GM18505 (cell line): ENCODE measurements around the gene HERC2.
A peak's percentile ranks its signal among the peaks of the same experiment; 100 is the strongest.
"Not testable (repeated sequence)": the region's sequence is repeated elsewhere in the genome, so short reads cannot be mapped to it uniquely, and the experiment has no call there.

ENCODE experiments used
- ATAC-seq: cut with Tn5 transposase; IDR thresholded peaks from one replicate; pipeline ENCODE4 v1.9.1; 2021; ENCODE audit not compliant: unreplicated experiment
- POLR2A ChIP-seq: IDR thresholded peaks from 4 replicates; pipeline ENCODE4 v1.6.1; 2011; ENCODE audit warnings: borderline replicate concordance; ENCODE audit not compliant: insufficient read depth, insufficient read length; ENCODE audit errors: extremely low read depth

HERC2 gene

GRCh38 chr15:28133281-28133680, 188.7 kb downstream of the HERC2 start:
- no peak for ATAC-seq

GRCh38 chr15:28132524-28133275, 189.3 kb downstream of the HERC2 start:
- ATAC-seq: no peak
- no peak for TF ChIP-seq POLR2A

More at GRCh38 chr15:28133281-28133680, 188.7 kb downstream of the HERC2 start:
- TF ChIP-seq POLR2A: no peak

GRCh38 chr15:28131946-28132345, 190.0 kb downstream of the HERC2 start:
- no peak for ATAC-seq
- no peak for TF ChIP-seq POLR2A

- no peak for ATAC-seq
- no peak for TF ChIP-seq POLR2A
These were observed 190.6 kb downstream of the HERC2 start for GRCh38 chr15:28131400-28131799.

GRCh38 chr15:28130651-28131050, 191.3 kb downstream of the HERC2 start:
- no peak for ATAC-seq
- TF ChIP-seq POLR2A: no peak

GRCh38 chr15:28129231-28129848, 192.6 kb downstream of the HERC2 start:
- no peak for TF ChIP-seq POLR2A
- no peak for ATAC-seq

GRCh38 chr15:28128031-28128430, 193.9 kb downstream of the HERC2 start:
- no peak for TF ChIP-seq POLR2A
- no peak for ATAC-seq

- ATAC-seq: no peak
- no peak for TF ChIP-seq POLR2A
These were observed 194.9 kb downstream of the HERC2 start for GRCh38 chr15:28127036-28127435.

- no peak for TF ChIP-seq POLR2A
- ATAC-seq: no peak
These were observed 196.0 kb downstream of the HERC2 start for GRCh38 chr15:28125673-28126651.

- no peak for TF ChIP-seq POLR2A
- ATAC-seq: no peak
These were observed 197.1 kb downstream of the HERC2 start for GRCh38 chr15:28124841-28125240.

- peak; percentile 50 for ATAC-seq
These were observed 198.5 kb downstream of the HERC2 start for GRCh38 chr15:28123408-28124023.

GRCh38 chr15:28122038-28122949, 199.7 kb downstream of the HERC2 start:
- TF ChIP-seq POLR2A: no peak
- ATAC-seq: no peak

More at GRCh38 chr15:28123408-28124023, 198.5 kb downstream of the HERC2 start:
- TF ChIP-seq POLR2A: no peak

GRCh38 chr15:28121577-28121976, 200.4 kb downstream of the HERC2 start:
- not testable (repeated sequence) for ATAC-seq

- no peak for ATAC-seq
These were observed 201.7 kb downstream of the HERC2 start for GRCh38 chr15:28120359-28120640.

More at GRCh38 chr15:28120359-28120640, 201.7 kb downstream of the HERC2 start:
- no peak for TF ChIP-seq POLR2A
